Fibroblast of the aortic adventitia (primary cell): ENCODE results near the gene TMEM240. TPM values are rescaled to one million over a fixed set of nuclear protein-coding genes. Genes with fewer than 3 reads are reported as not detected.
A peak's percentile ranks its signal among the peaks of the same experiment; 100 is the strongest.

Source experiments
- DNase-seq: peaks from one replicate; pipeline ENCODE4 v3.0.0-alpha.2; 2010; ENCODE audit warnings: low read depth
- H3K4me3 ChIP-seq: 2 replicates; pipeline ENCODE4 v1.5.1; 2011; ENCODE audit warnings: low read depth, mild to moderate bottlenecking, control low read depth, low read length, moderate library complexity
- total RNA-seq: library from RNA; depleted of rRNA; stranded (reverse); fragments of >200 nt; gene quantifications from 2 replicates; pipeline ENCODE4 v1.2.3, GENCODE V29; 2012; ENCODE audit warnings: low replicate concordance
- TF ChIP-seq, protein P1 (sequence below): IDR thresholded peaks from 2 replicates; pipeline ENCODE4 v1.5.1; 2011; ENCODE audit warnings: mild to moderate bottlenecking, low read length, control low read depth, inconsistent platforms; ENCODE audit not compliant: insufficient read depth

Gene TMEM240
- total RNA-seq, 1 donor: 3.6 TPM

- TF ChIP-seq, protein P1, sequence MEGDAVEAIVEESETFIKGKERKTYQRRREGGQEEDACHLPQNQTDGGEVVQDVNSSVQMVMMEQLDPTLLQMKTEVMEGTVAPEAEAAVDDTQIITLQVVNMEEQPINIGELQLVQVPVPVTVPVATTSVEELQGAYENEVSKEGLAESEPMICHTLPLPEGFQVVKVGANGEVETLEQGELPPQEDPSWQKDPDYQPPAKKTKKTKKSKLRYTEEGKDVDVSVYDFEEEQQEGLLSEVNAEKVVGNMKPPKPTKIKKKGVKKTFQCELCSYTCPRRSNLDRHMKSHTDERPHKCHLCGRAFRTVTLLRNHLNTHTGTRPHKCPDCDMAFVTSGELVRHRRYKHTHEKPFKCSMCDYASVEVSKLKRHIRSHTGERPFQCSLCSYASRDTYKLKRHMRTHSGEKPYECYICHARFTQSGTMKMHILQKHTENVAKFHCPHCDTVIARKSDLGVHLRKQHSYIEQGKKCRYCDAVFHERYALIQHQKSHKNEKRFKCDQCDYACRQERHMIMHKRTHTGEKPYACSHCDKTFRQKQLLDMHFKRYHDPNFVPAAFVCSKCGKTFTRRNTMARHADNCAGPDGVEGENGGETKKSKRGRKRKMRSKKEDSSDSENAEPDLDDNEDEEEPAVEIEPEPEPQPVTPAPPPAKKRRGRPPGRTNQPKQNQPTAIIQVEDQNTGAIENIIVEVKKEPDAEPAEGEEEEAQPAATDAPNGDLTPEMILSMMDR: no peak
- peak; percentile 90 for DNase-seq
- peak within 1 kb of the TSS; percentile 96 for H3K4me3 ChIP-seq
Observed at GRCh38 chr1:1574721-1575537, 34.5 kb upstream of the TMEM240 start, which contains the start of gene SSU72. SSU72 (minus strand) TSS chr1:1574863; CDS start chr1:1574557, 306 bp downstream.

GRCh38 chr1:1573843-1574720, 33.7 kb upstream of the TMEM240 start:
- DNase-seq: peak; percentile 60
- TF ChIP-seq, protein P1: no peak
- H3K4me3 ChIP-seq: peak overlapping the region; percentile 96

DNA sequence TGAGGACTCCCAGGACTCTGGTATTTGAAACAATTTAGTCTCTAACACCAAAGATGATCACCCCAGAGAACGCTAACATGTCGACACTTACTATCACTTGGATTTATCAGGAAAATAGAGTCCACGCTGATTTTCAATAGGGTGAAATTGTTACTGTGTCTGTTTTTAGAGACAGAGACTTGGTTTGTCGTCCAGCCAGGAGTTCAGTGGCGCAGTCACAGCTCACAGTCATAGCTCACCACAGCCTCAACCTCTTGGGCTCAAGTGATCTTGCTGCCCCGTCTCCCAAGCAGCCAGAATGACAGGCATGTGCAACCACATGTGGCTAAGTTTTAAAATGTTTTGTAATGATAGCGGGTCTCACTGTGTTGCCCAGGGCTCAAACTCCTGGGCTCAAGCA, 28.9 kb upstream of the TMEM240 start:
- no peak overlapping the region for H3K4me3 ChIP-seq
- TF ChIP-seq, protein P1: no peak
- DNase-seq: no peak

- DNase-seq: peak; percentile 19
Observed at GRCh38 chr1:1567891-1568291, 27.5 kb upstream of the TMEM240 start.

DNA sequence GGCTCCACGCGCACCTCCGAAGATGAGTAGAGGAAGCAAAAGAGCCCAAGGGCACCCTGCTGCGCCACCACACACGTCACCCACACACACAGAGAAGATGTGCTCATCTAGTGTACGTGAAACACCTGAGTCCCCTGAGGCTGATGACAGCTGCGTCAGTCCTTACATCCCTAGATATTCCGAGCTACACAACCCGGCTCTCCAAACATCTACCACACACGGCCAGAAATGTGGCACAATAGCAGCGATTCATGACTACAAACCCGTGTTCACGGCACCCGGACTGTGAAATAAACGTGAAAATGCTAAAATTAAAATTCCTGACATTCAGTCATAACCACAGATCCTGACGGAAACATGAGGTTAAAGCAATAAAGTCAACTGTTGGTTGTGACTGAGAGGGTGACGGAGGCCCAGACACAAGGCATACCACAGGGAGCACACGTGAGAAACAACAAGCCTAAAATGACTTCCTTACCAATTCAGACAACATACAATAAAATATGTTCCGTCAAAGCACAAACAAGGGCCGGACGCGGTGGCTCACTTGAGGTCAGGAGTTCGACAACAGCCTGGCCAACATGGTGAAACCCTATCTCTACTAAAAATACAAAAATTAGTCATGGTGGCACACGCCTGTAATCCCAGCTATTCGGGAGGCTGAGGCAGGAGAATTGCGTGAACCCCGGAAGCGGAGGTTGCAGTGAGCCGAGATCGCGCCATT, 26.9 kb upstream of the TMEM240 start:
- no peak overlapping the region for H3K4me3 ChIP-seq
- TF ChIP-seq, protein P1: no peak
- DNase-seq: no peak

More at GRCh38 chr1:1567891-1568291, 27.5 kb upstream of the TMEM240 start:
- H3K4me3 ChIP-seq: no peak overlapping the region
- TF ChIP-seq, protein P1: no peak

DNA sequence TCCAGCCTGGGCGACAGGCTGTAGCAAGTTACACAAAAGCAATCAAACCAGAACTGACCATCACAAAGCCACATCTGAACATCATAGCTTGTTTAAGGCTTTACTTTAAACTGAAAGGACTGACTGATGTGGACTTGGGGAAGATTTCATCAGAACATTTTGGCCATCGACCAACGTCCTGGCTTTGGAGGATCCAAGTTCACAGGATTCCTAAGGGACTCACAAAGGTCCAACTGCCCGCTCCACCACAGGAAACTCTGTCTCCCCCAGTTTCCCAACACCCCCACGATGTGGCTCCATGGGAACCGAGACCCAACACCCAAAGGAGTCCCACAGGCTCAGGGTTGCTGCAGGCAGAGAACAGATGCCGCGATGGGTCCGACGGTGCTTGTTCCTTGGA, 24.9 kb upstream of the TMEM240 start:
- TF ChIP-seq, protein P1: no peak
- no peak for DNase-seq
- no peak overlapping the region for H3K4me3 ChIP-seq
